H9 (cell line): ENCODE measurements around the gene HYAL2. TPM values are rescaled to one million over a fixed set of nuclear protein-coding genes. Genes with fewer than 3 reads are reported as not detected.
"Not testable (repeated sequence)": the region's sequence is repeated elsewhere in the genome, so short reads cannot be mapped to it uniquely, and the experiment has no call there.

ENCODE experiments used
- DNase-seq: peaks from one replicate; pipeline ENCODE4 v3.0.0-alpha.2; 2017
- H2AFZ ChIP-seq: one replicate; pipeline ENCODE4 v1.6.1; 2013; ENCODE audit warnings: mild to moderate bottlenecking, low read length, control low read depth, moderate library complexity
- H2AK5ac ChIP-seq: 2 replicates; pipeline ENCODE4 v1.6.1; 2013; ENCODE audit warnings: low read length, control low read depth, mixed read lengths; ENCODE audit not compliant: insufficient read length
- H2BK120ac ChIP-seq: one replicate; pipeline ENCODE4 v1.6.1; 2013; ENCODE audit warnings: low read depth, mild to moderate bottlenecking, low read length, control low read depth, inconsistent platforms; ENCODE audit not compliant: poor library complexity, severe bottlenecking
- H2BK12ac ChIP-seq: 2 replicates; pipeline ENCODE4 v1.6.1; 2013; ENCODE audit warnings: low read length, control low read depth, mixed read lengths, low read depth; ENCODE audit not compliant: insufficient read length
- H2BK15ac ChIP-seq: 2 replicates; pipeline ENCODE4 v1.6.1; 2013; ENCODE audit warnings: low read depth, low read length, control low read depth
- H2BK20ac ChIP-seq: one replicate; pipeline ENCODE4 v1.6.1; 2013; ENCODE audit warnings: low read depth, mild to moderate bottlenecking, low read length, control low read depth, inconsistent platforms; ENCODE audit not compliant: poor library complexity, severe bottlenecking
- H2BK5ac ChIP-seq: 2 replicates; pipeline ENCODE4 v1.6.1; 2013; ENCODE audit warnings: low read length, control low read depth, mixed read lengths; ENCODE audit not compliant: insufficient read length
- H3K14ac ChIP-seq: 2 replicates; pipeline ENCODE4 v1.6.1; 2013; ENCODE audit warnings: low read length, control low read depth; ENCODE audit not compliant: insufficient read depth
- H3K18ac ChIP-seq: 2 replicates; pipeline ENCODE4 v1.6.1; 2013; ENCODE audit warnings: low read depth, mild to moderate bottlenecking, mixed read lengths, low read length, control low read depth; ENCODE audit not compliant: insufficient read length
- H3K23ac ChIP-seq: 2 replicates; pipeline ENCODE4 v1.6.1; 2013; ENCODE audit warnings: low read length, control low read depth, mixed read lengths, low read depth; ENCODE audit not compliant: insufficient read length
- H3K23me2 ChIP-seq: 2 replicates; pipeline ENCODE4 v1.6.1; 2013; ENCODE audit warnings: low read depth, mild to moderate bottlenecking, mixed read lengths, low read length, control low read depth; ENCODE audit not compliant: insufficient read length, poor library complexity, severe bottlenecking
- H3K27ac ChIP-seq: 2 replicates; pipeline ENCODE4 v1.5.1; 2013; ENCODE audit warnings: low read length, control low read depth, mixed read lengths, low read depth; ENCODE audit not compliant: insufficient read length
- H3K27me3 ChIP-seq: 2 replicates; pipeline ENCODE4 v1.6.1; 2013; ENCODE audit warnings: low read length, control low read depth, inconsistent platforms; ENCODE audit not compliant: insufficient read depth
- H3K4ac ChIP-seq: 2 replicates; pipeline ENCODE4 v1.6.1; 2013; ENCODE audit warnings: low read depth, mild to moderate bottlenecking, control low read depth, inconsistent platforms, low read length, moderate library complexity
- H3K4me1 ChIP-seq: 2 replicates; pipeline ENCODE4 v1.6.1; 2013; ENCODE audit warnings: low read length, control low read depth, inconsistent platforms; ENCODE audit not compliant: insufficient read depth
- H3K4me2 ChIP-seq: 2 replicates; pipeline ENCODE4 v1.6.1; 2013; ENCODE audit warnings: low read length, control low read depth, mixed read lengths; ENCODE audit not compliant: insufficient read length, insufficient read depth
- H3K56ac ChIP-seq: 2 replicates; pipeline ENCODE4 v1.6.1; 2013; ENCODE audit warnings: low read depth, mild to moderate bottlenecking, mixed read lengths, low read length, control low read depth; ENCODE audit not compliant: insufficient read length
- H3K79me1 ChIP-seq: 2 replicates; pipeline ENCODE4 v1.6.1; 2013; ENCODE audit warnings: low read depth, mild to moderate bottlenecking, moderate library complexity, low read length, control low read depth, inconsistent platforms; ENCODE audit not compliant: insufficient read depth, poor library complexity, severe bottlenecking
- H3K79me2 ChIP-seq: 2 replicates; pipeline ENCODE4 v1.6.1; 2013; ENCODE audit warnings: low read length, control low read depth, inconsistent platforms; ENCODE audit not compliant: insufficient read depth
- H3K9ac ChIP-seq: 2 replicates; pipeline ENCODE4 v1.6.1; 2013; ENCODE audit warnings: low read length, control low read depth, mixed read lengths; ENCODE audit not compliant: insufficient read length; ENCODE audit errors: extremely low read depth
- H3K9me3 ChIP-seq: one replicate; pipeline ENCODE4 v1.6.1; 2013; ENCODE audit warnings: low read depth, low read length, inconsistent platforms; ENCODE audit not compliant: control insufficient read depth
- H3T11ph ChIP-seq: one replicate; pipeline ENCODE4 v1.6.1; 2013; ENCODE audit warnings: mild to moderate bottlenecking, low read length, control low read depth, inconsistent platforms
- H4K20me1 ChIP-seq: one replicate; pipeline ENCODE4 v1.6.1; 2013; ENCODE audit not compliant: control insufficient read depth, insufficient read length, insufficient read depth
- H4K5ac ChIP-seq: 2 replicates; pipeline ENCODE4 v1.6.1; 2013; ENCODE audit warnings: low read depth, mild to moderate bottlenecking, mixed read lengths, low read length, control low read depth; ENCODE audit not compliant: insufficient read length
- H4K8ac ChIP-seq: replicated peaks from 2 replicates; pipeline ENCODE4 v1.6.1; 2013; ENCODE audit warnings: low read length, control low read depth, mixed read lengths, low read depth; ENCODE audit not compliant: insufficient read length
- H4K91ac ChIP-seq: 2 replicates; pipeline ENCODE4 v1.6.1; 2013; ENCODE audit warnings: low read depth, mild to moderate bottlenecking, moderate library complexity, mixed read lengths, low read length, control low read depth; ENCODE audit not compliant: insufficient read length
- H3K27ac Mint-ChIP-seq, 3 experiments: 2 replicates in 2 of 3; 3 replicates in 1 of 3; pipeline ENCODE4 v1.8.0; 2020 to 2021; ENCODE audit warnings: mixed read lengths in 3 of 3, mild to moderate bottlenecking in 1 of 3, moderate library complexity in 1 of 3
- H3K27me3 Mint-ChIP-seq: 2 replicates; pipeline ENCODE4 v1.8.0; 2021; ENCODE audit warnings: low read depth, mild to moderate bottlenecking, moderate library complexity, mixed read lengths
- H3K36me3 Mint-ChIP-seq, 3 experiments: 2 replicates in 2 of 3; 3 replicates in 1 of 3; pipeline ENCODE4 v1.8.0; 2020 to 2021; ENCODE audit warnings: low read depth in 3 of 3, mixed read lengths in 3 of 3; ENCODE audit not compliant: insufficient read depth in 1 of 3
- H3K4me1 Mint-ChIP-seq, 2 experiments: 2 replicates each; pipeline ENCODE4 v1.8.0; 2020; ENCODE audit warnings: mixed read lengths in 2 of 2
- H3K4me3 Mint-ChIP-seq, 2 experiments: 2 replicates in 1 of 2; 3 replicates in 1 of 2; pipeline ENCODE4 v1.8.0; 2020 to 2021; ENCODE audit warnings: mild to moderate bottlenecking in 2 of 2, mixed read lengths in 2 of 2, moderate library complexity in 1 of 2
- H3K9me3 Mint-ChIP-seq, 2 experiments: 2 replicates in 1 of 2; 3 replicates in 1 of 2; pipeline ENCODE4 v1.8.0; 2020; ENCODE audit warnings: mild to moderate bottlenecking in 2 of 2, mixed read lengths in 2 of 2, moderate library complexity in 1 of 2
- CTCF ChIP-seq: fragments of 200-600 bp; sonication (generic); conservative IDR thresholded peaks from 3 replicates; pipeline ENCODE4 v1.8.0; 2021; ENCODE audit warnings: antibody characterized with exemption, mild to moderate bottlenecking
- WGBS: extraction: QIAGEN DNeasy Blood & Tissue Kit; methylation state at CpG from one replicate; pipeline ENCODE4 v1.1.7; 2013; ENCODE audit warnings: missing lambda C conversion rate, low lambda C conversion rate, mixed read lengths; ENCODE audit not compliant: insufficient read length; ENCODE audit errors: extremely low coverage; 5-methylcytosine and 5-hydroxymethylcytosine counted together
- total RNA-seq: library from RNA; stranded (reverse); gene quantifications from 2 replicates; pipeline ENCODE4 v1.2.1, GENCODE V29; 2021

Gene HYAL2
- total RNA-seq, 1 experiment from 2014 or later = 51.9 TPM

GRCh38 chr3:50314342-50314741 lies 8.2 kb downstream of the HYAL2 start:
- H3K18ac ChIP-seq = no peak overlapping the region
- no peak overlapping the region for H4K91ac ChIP-seq
- H2AFZ ChIP-seq = no peak overlapping the region
- H4K8ac ChIP-seq = no peak overlapping the region
- no peak overlapping the region for H2AK5ac ChIP-seq
- H3K23ac ChIP-seq = no peak overlapping the region
- H3K9me3 ChIP-seq = no peaks in the 10 kb centered on the region
- peaks cover 14 to 17% of the 10 kb centered on the region in 2 experiments for H3K9me3 Mint-ChIP-seq
- H3K27ac ChIP-seq = no peak overlapping the region
- no peak overlapping the region for H2BK5ac ChIP-seq
- no peak overlapping the region for H3K56ac ChIP-seq
- no peak overlapping the region for H3T11ph ChIP-seq
- no peak overlapping the region for H2BK15ac ChIP-seq
- H3K27me3 Mint-ChIP-seq = peaks cover 4% of the 10 kb centered on the region
- H3K4ac ChIP-seq = no peak overlapping the region
- no peaks in the 10 kb centered on the region for H3K23me2 ChIP-seq
- TF ChIP-seq CTCF = no peak
- no peak for DNase-seq
- no CpG with 5 or more reads among the region's 3 CpGs for WGBS
- no peaks in the 10 kb centered on the region for H3K4me1 ChIP-seq
- H3K4me3 Mint-ChIP-seq = no peak overlapping the region
- no peak overlapping the region for H2BK12ac ChIP-seq
- H3K79me2 ChIP-seq = no peaks in the 10 kb centered on the region
- H3K27ac Mint-ChIP-seq = peak overlapping the region in 2 of 3 experiments; percentile 35 to 42; a peak in 3 of 7 replicates
- H4K5ac ChIP-seq = no peak overlapping the region
- H3K36me3 Mint-ChIP-seq = peaks cover 48 to 58% (median 56%) of the 10 kb centered on the region in 3 experiments
- H3K4me2 ChIP-seq = no peak overlapping the region
- no peak overlapping the region for H3K9ac ChIP-seq
- H3K14ac ChIP-seq = no peak overlapping the region
- no peaks in the 10 kb centered on the region for H3K79me1 ChIP-seq
- peaks cover 6 to 18% of the 10 kb centered on the region in 2 experiments for H3K4me1 Mint-ChIP-seq
- H2BK20ac ChIP-seq = no peak overlapping the region
- no peaks in the 10 kb centered on the region for H3K27me3 ChIP-seq
- no peaks in the 10 kb centered on the region for H4K20me1 ChIP-seq
- H2BK120ac ChIP-seq = no peak overlapping the region

- H3K18ac ChIP-seq, H4K8ac ChIP-seq, H3K27ac Mint-ChIP-seq, H2BK120ac ChIP-seq, DNase-seq, H3K4me1 ChIP-seq, H2BK12ac ChIP-seq, H2BK5ac ChIP-seq, H3K9ac ChIP-seq, H3K4ac ChIP-seq, H3K4me2 ChIP-seq, H3K4me3 Mint-ChIP-seq, H3K27me3 Mint-ChIP-seq, H3K79me2 ChIP-seq, H2BK20ac ChIP-seq, H3K9me3 ChIP-seq, H3T11ph ChIP-seq, H3K56ac ChIP-seq, H2BK15ac ChIP-seq, H3K23me2 ChIP-seq, H2AK5ac ChIP-seq, H3K79me1 ChIP-seq, H4K5ac ChIP-seq, H4K91ac ChIP-seq, H2AFZ ChIP-seq, H3K23ac ChIP-seq, H3K4me1 Mint-ChIP-seq, H3K14ac ChIP-seq, H3K27me3 ChIP-seq, H4K20me1 ChIP-seq, H3K27ac ChIP-seq: not testable (repeated sequence)
- Mint-ChIP-seq H3K9me3 (peaks cover 31 to 39% of the 10 kb centered on the region in 2 experiments), H3K36me3 (peaks cover 34 to 40% (median 35%) of the 10 kb centered on the region in 3 experiments)
- WGBS = no CpG with 5 or more reads among the region's 32 CpGs
Measured at GRCh38 chr3:50312041-50312440, 10.5 kb downstream of the HYAL2 start.
